Activated naive CD8-positive, alpha-beta T cell treated with anti-CD3 and anti-CD28 coated beads, Interleukin-2, amount 10 ng/mL, durations not matched to agents 7 days and 5 days (primary cell): ENCODE measurements around the gene DNALI1. TPM values are rescaled to one million over a fixed set of nuclear protein-coding genes. Genes with fewer than 3 reads are reported as not detected.
"Not testable (repeated sequence)": the region's sequence is repeated elsewhere in the genome, so short reads cannot be mapped to it uniquely, and the experiment has no call there.

ENCODE experiments used
- ATAC-seq: fragments of 150-1000 bp; cut with Tn5 transposase; one replicate; pipeline ENCODE4 v1.10.0; 2021; ENCODE audit warnings: low read depth, moderate library complexity
- POLR2A ChIA-PET: fragments of 350-600 bp; sonication (Branson Sonifier 250); formaldehyde crosslinking; loops from one replicate; lab custom pipeline; 2021; ENCODE audit warnings: antibody characterized with exemption; lab: Charles Lee
- DNase-seq: peaks from one replicate; pipeline ENCODE4 v3.0.0; 2021
- H3K27ac Mint-ChIP-seq: one replicate; pipeline ENCODE4 v1.8.0; 2022; ENCODE audit warnings: mild to moderate bottlenecking, mixed read lengths
- H3K27me3 Mint-ChIP-seq: one replicate; pipeline ENCODE4 v1.8.0; 2022; ENCODE audit warnings: mild to moderate bottlenecking, moderate library complexity, mixed read lengths
- H3K36me3 Mint-ChIP-seq: one replicate; pipeline ENCODE4 v1.8.0; 2021; ENCODE audit warnings: mild to moderate bottlenecking, mixed read lengths
- H3K4me1 Mint-ChIP-seq: one replicate; pipeline ENCODE4 v1.8.0; 2021; ENCODE audit warnings: mixed read lengths
- H3K4me3 Mint-ChIP-seq: one replicate; pipeline ENCODE4 v1.8.0; 2022; ENCODE audit warnings: mild to moderate bottlenecking, moderate library complexity, mixed read lengths
- H3K9me3 Mint-ChIP-seq: one replicate; pipeline ENCODE4 v1.8.0; 2021; ENCODE audit warnings: mixed read lengths
- total RNA-seq, 2 experiments: library from RNA; stranded (reverse); gene quantifications; one replicate each; pipeline ENCODE4 v1.2.3, GENCODE V29; 2021

The DNALI1 gene
- total RNA-seq, 2 experiments from 2014 or later: 0.11 TPM; not detected in 1

DNA sequence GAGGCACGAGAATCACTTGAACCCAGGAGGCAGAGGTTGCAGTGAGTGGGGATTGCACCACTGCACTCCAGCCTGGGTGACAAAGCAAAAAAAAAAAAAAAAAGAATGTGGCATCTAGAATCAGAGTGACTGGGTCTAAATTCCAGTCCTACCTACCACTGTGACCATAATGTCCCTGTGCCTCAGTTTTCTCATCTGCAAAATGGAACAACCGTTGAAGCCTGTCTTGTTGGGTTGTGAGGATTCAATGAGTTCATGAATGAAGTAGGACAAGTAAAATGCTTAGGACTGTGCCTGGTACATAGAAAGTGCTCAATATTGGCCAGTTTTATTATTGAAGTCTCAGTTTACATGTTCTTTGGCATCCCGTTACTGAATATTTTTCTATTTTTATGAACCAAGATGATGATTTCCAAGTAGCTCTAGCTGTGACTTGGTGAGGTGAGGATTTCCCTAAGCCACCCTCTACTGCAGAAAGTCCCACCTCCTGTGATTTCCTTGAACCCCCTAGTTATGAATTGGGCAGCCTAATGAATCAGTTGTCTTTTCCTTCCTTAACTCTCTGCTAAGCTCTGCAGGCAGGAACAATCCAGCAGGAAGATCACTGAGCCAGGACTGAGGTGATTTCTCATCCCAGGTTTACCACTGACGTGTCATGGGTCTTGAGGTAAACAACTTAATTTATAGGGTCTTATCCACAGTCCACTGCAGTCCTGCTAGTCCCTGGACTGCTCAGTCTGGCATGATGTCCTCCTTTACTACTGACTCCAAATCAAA lies 23.2 kb upstream of the DNALI1 start:
- Mint-ChIP-seq H3K27ac (no peak overlapping the region), H3K4me3 (no peak overlapping the region), H3K9me3 (no peaks in the 10 kb centered on the region), H3K36me3 (peaks cover 22% of the 10 kb centered on the region), H3K4me1 (peaks cover 11% of the 10 kb centered on the region), H3K27me3 (no peaks in the 10 kb centered on the region)
- ATAC-seq: no peak
- POLR2A ChIA-PET: no interaction called here
- no peak for DNase-seq

GRCh38 chr1:37537378-37537777 lies 19.4 kb upstream of the DNALI1 start:
- H3K27ac Mint-ChIP-seq: no peak overlapping the region
- POLR2A ChIA-PET: no interaction called here
- peaks cover 12% of the 10 kb centered on the region for H3K4me1 Mint-ChIP-seq
- no peaks in the 10 kb centered on the region for H3K9me3 Mint-ChIP-seq
- DNase-seq: no peak
- peaks cover 34% of the 10 kb centered on the region for H3K36me3 Mint-ChIP-seq
- H3K27me3 Mint-ChIP-seq: no peaks in the 10 kb centered on the region
- no peak overlapping the region for H3K4me3 Mint-ChIP-seq
- ATAC-seq: no peak

- Mint-ChIP-seq H3K4me1 (peaks cover 12% of the 10 kb centered on the region), H3K36me3 (peaks cover 33% of the 10 kb centered on the region)
- ATAC-seq, H3K27me3 Mint-ChIP-seq, DNase-seq, POLR2A ChIA-PET, H3K27ac Mint-ChIP-seq, H3K4me3 Mint-ChIP-seq, H3K9me3 Mint-ChIP-seq: not testable (repeated sequence)
Observed at GRCh38 chr1:37539154-37539553, 17.6 kb upstream of the DNALI1 start.

- H3K36me3 Mint-ChIP-seq: peaks cover 36% of the 10 kb centered on the region
- no peak for ATAC-seq
- peaks cover 11% of the 10 kb centered on the region for H3K4me1 Mint-ChIP-seq
- POLR2A ChIA-PET: no interaction called here
- H3K4me3 Mint-ChIP-seq: no peak overlapping the region
- H3K9me3 Mint-ChIP-seq: no peaks in the 10 kb centered on the region
- no peak for DNase-seq
- no peaks in the 10 kb centered on the region for H3K27me3 Mint-ChIP-seq
- H3K27ac Mint-ChIP-seq: no peak overlapping the region
Observed at GRCh38 chr1:37540036-37540785, 16.5 kb upstream of the DNALI1 start.

DNA sequence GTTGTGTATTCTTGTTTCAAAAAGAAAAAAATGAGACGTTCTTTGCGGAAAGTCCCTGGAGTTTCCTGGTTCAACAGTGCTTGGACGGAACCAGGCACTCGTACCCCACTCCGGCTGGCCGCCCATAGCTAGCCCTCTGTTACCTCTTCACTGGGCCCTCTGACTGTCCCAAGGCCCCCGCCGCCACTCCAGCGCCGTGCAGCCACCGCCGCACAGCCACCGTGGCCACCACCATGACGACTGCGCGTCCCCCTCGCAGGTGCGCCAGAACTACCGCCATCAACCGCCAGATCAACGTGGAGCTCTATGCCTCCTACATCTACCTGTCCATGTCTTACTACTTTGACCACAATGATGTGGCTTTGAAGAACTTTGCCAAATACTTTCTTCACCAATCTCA lies 12.2 kb upstream of the DNALI1 start:
- DNase-seq (no peak), ATAC-seq (no peak)
- no peaks in the 10 kb centered on the region for H3K27me3 Mint-ChIP-seq
- peaks cover 34% of the 10 kb centered on the region for H3K36me3 Mint-ChIP-seq
- no peak overlapping the region for H3K4me3 Mint-ChIP-seq
- POLR2A ChIA-PET: no interaction called here
- peaks cover 3% of the 10 kb centered on the region for H3K4me1 Mint-ChIP-seq
- H3K27ac Mint-ChIP-seq: peak overlapping the region; percentile 5
- no peaks in the 10 kb centered on the region for H3K9me3 Mint-ChIP-seq

DNA sequence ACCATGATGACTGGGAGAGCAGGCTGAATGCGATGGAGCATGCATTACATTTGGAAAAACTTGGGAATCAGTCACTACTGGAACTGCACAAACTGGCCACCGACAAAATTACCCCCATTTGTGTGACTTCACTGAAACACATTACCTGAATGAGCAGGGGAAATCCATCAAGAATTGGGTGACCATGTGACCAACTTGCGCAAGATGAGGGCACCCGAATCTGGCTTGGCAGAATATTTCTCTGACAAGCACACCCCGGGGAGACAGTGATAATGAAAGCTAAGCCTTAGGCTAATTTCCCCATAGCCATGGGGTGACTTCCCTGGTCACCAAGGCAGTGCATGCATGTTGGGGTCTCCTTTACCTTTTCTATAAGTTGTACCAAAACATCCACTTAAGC lies 11.7 kb upstream of the DNALI1 start:
- H3K4me1 Mint-ChIP-seq: peaks cover 7% of the 10 kb centered on the region
- no peak for DNase-seq
- ATAC-seq: no peak
- POLR2A ChIA-PET: no interaction called here
- H3K4me3 Mint-ChIP-seq: no peak overlapping the region
- H3K9me3 Mint-ChIP-seq: no peaks in the 10 kb centered on the region
- no peak overlapping the region for H3K27ac Mint-ChIP-seq
- H3K36me3 Mint-ChIP-seq: peaks cover 37% of the 10 kb centered on the region
- no peaks in the 10 kb centered on the region for H3K27me3 Mint-ChIP-seq

DNA sequence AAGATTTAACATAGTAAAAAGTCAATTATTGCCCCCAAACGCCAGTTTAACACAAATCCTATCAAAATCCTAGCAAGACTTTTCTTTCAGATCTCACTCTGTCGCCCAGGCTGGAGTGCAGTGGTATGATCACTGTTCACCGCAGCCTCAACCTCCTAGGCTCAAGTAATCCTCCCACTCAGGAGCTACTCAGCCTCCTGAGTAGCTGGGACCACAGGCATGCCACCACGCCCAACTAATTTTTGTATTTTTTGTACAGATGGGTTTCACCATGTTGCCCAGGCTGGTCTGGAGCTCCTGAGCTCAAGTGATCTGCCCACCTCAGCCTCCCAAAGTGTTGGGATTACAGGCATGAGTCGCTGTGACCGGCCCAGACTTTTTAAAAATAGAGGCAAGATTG lies 7.4 kb upstream of the DNALI1 start:
- H3K36me3 Mint-ChIP-seq: peaks cover 54% of the 10 kb centered on the region
- H3K4me3 Mint-ChIP-seq: peak overlapping the region; percentile 61
- DNase-seq (no peak), ATAC-seq (no peak)
- H3K27ac Mint-ChIP-seq: peak overlapping the region; percentile 70
- peaks cover 1% of the 10 kb centered on the region for H3K9me3 Mint-ChIP-seq
- POLR2A ChIA-PET: interaction anchor here (0.7 to 1.0 kb wide), 3 partner anchors 30 to 64 kb away, joined by 3 read pairs; no protein-coding TSS in a partner anchor
- peaks cover 26% of the 10 kb centered on the region for H3K4me1 Mint-ChIP-seq
- H3K27me3 Mint-ChIP-seq: no peaks in the 10 kb centered on the region

DNA sequence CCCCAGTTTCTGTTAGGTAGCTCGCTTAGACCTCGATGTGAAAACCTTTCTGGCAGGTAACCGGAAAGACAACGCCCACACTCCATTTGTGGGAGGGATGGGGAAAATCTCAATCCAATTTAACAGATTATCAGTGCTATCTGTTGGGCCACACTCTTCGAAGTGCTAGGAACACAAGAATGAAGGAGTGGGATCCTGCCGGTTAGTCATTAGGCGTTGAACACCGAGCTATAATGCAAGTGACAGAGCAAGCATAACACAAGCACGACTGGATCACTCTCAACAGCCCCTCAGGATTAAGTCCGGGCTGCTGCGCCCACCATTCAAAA lies 3.2 kb upstream of the DNALI1 start:
- Mint-ChIP-seq H3K27ac (peak overlapping the region; percentile 100), H3K4me3 (peak overlapping the region; percentile 99), H3K36me3 (peaks cover 35% of the 10 kb centered on the region), H3K4me1 (peaks cover 29% of the 10 kb centered on the region), H3K9me3 (peaks cover 1% of the 10 kb centered on the region), H3K27me3 (no peaks in the 10 kb centered on the region)
- POLR2A ChIA-PET: interaction anchor here (0.9 to 1.7 kb wide), 5 partner anchors 29 to 137 kb away, joined by 3 to 12 read pairs (median 9); partner anchors contain the start of gene MEAF6
- ATAC-seq (no peak), DNase-seq (no peak)

GRCh38 chr1:37553927-37554808 lies 2.6 kb upstream of the DNALI1 start, which contains the start of gene SNIP1:
TSS of gene SNIP1 (minus strand) at chr1:37554293. CDS start at chr1:37554229, 64 bp downstream.
- ATAC-seq: peak; percentile 88
- H3K27me3 Mint-ChIP-seq: no peaks in the 10 kb centered on the region
- H3K27ac Mint-ChIP-seq: peak within 1 kb of the TSS; percentile 100
- peaks cover 1% of the 10 kb centered on the region for H3K9me3 Mint-ChIP-seq
- peak within 1 kb of the TSS; percentile 99 for H3K4me3 Mint-ChIP-seq
- peaks cover 33% of the 10 kb centered on the region for H3K36me3 Mint-ChIP-seq
- peak; percentile 86 for DNase-seq
- peaks cover 29% of the 10 kb centered on the region for H3K4me1 Mint-ChIP-seq
- POLR2A ChIA-PET: interaction anchor here (0.9 to 1.7 kb wide), 5 partner anchors 28 to 136 kb away, joined by 3 to 12 read pairs (median 9); partner anchors contain the start of gene MEAF6

DNA sequence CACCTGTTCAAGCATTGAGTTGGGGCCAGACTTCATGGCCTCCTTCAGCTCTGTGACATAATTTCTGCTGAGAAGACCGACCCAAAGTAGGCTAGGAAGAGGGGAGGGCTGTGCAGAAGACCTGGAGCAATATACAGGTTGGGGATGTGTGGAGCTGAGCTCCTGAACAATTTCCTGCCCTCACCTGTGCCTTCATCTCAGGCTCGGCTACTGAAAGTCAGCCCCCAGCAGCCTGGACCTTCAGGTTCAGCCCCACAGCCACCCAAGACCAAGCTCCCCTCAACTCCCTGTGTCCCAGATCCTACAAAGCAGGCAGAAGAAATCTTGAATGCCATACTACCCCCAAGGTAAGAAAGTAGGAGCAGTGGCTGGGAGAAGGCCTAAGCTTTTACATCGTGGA lies 662 bp downstream of the DNALI1 start:
- no peak overlapping the region for H3K27ac Mint-ChIP-seq
- POLR2A ChIA-PET: no interaction called here
- H3K27me3 Mint-ChIP-seq: no peaks in the 10 kb centered on the region
- peaks cover 1% of the 10 kb centered on the region for H3K9me3 Mint-ChIP-seq
- DNase-seq (no peak), ATAC-seq (no peak)
- peaks cover 13% of the 10 kb centered on the region for H3K4me1 Mint-ChIP-seq
- no peak overlapping the region for H3K4me3 Mint-ChIP-seq
- H3K36me3 Mint-ChIP-seq: peaks cover 10% of the 10 kb centered on the region

DNA sequence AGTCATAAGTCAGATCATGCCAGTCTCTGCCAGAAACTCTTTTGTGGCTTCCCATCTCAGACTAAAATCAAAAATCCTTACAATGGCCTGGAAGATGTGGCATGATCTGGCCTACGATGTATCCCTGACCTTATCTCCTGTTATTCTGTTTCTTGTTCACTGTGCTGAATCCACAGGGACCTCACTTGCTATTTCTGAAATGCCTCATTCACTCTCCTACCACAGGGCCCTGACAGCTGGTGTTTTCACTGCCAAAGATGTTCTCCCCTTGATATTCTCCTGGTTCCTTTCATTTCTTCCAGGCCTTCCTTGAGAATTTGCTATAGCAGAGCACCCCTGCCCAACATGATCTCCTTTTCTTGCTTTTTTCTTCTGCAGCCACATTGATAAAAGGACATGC lies 1.7 kb downstream of the DNALI1 start:
- Mint-ChIP-seq H3K9me3 (peaks cover 1% of the 10 kb centered on the region), H3K27ac (no peak overlapping the region), H3K36me3 (peaks cover 6% of the 10 kb centered on the region), H3K4me1 (peaks cover 5% of the 10 kb centered on the region), H3K27me3 (no peaks in the 10 kb centered on the region), H3K4me3 (no peak overlapping the region)
- DNase-seq (no peak), ATAC-seq (no peak)
- POLR2A ChIA-PET: no interaction called here

DNA sequence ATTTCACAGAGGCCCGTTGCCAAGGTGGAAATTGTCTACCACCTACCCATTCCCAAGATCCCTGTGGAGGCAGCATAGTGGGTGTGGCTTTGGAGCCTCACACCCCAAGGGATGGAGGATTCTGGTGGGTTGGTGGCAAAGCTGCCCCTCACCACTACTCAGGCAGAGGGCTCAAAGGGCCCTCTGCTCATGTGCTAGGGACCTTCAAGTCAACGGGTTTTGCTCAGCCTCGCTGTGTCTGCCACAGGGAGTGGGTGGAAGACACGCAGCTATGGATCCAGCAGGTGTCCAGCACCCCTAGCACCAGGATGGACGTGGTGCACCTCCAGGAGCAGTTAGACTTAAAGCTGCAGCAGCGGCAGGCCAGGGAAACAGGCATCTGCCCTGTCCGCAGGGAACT lies 2.3 kb downstream of the DNALI1 start:
- Mint-ChIP-seq H3K9me3 (peaks cover 1% of the 10 kb centered on the region), H3K4me3 (no peak overlapping the region), H3K4me1 (peaks cover 5% of the 10 kb centered on the region), H3K27ac (no peak overlapping the region), H3K36me3 (peaks cover 4% of the 10 kb centered on the region), H3K27me3 (no peaks in the 10 kb centered on the region)
- ATAC-seq (no peak), DNase-seq (no peak)
- POLR2A ChIA-PET: no interaction called here

DNA sequence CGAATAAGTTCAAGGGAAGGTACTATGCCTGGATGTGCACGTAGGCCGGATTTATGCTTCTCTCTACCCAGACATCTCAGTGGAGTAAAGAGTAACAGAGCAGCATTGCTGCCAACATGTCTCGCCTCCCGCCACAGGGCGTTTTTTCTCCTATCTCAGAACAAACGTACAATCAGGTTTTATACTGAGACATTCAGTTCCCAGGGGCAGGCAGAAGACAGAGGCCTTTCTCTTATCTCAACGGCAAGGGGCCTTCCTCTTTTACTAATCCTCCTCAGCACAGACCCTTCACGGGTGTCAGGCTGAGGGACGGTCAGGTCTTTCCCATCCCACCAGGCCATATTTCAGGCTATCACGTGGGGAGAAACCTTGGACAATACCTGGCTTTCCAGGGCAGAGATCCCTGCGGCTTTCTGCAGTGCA lies 3.2 kb downstream of the DNALI1 start:
- H3K4me3 Mint-ChIP-seq, H3K27me3 Mint-ChIP-seq, H3K36me3 Mint-ChIP-seq, DNase-seq, H3K27ac Mint-ChIP-seq, POLR2A ChIA-PET, H3K9me3 Mint-ChIP-seq, H3K4me1 Mint-ChIP-seq, ATAC-seq: not testable (repeated sequence)
